HG02884 (cell line): ENCODE measurements around the gene POLR2J3.
"Not testable (repeated sequence)": the region's sequence is repeated elsewhere in the genome, so short reads cannot be mapped to it uniquely, and the experiment has no call there.

Source experiments
- ATAC-seq: cut with Tn5 transposase; IDR thresholded peaks from one replicate; pipeline ENCODE4 v1.9.1; 2021; ENCODE audit warnings: mild to moderate bottlenecking, moderate library complexity; ENCODE audit not compliant: unreplicated experiment

POLR2J3 gene

GRCh38 chr7:102572261-102573239, at the start of gene POLR2J3:
Gene POLR2J3 (minus strand): TSS chr7:102572583. CDS start chr7:102572521, 62 bp downstream.
- ATAC-seq: peak; percentile 76

- ATAC-seq: not testable (repeated sequence)
Measured at GRCh38 chr7:102618122-102618521, 45.7 kb upstream of the POLR2J3 start.

GRCh38 chr7:102616507-102617125, 44.2 kb upstream of the POLR2J3 start, which contains the start of gene RASA4:
Gene RASA4 (minus strand): TSS chr7:102616756. CDS start chr7:102616689, 67 bp downstream.
- ATAC-seq: peak; percentile 57

DNA sequence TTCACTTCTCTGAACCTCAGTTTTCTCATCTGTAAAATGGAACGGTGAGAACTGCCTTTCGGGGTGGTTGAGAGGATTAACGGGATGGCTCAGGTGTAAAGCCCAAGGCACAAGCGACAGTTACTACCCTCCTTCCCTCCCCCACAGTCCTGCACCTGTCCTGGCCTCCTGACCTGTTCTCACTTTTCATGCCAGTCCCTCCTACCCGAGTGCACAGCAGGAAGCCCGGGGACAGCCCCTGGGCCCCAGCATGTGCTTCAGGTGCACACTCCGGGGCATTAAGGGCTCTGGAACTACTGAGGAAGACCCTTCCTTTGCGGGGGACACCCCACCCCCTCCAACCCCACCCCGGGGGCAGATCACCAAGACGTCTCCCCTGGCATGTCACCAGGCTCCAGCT, 43.5 kb upstream of the POLR2J3 start:
- ATAC-seq: not testable (repeated sequence)

- ATAC-seq: not testable (repeated sequence)
Measured at GRCh38 chr7:102614873-102615272, 42.5 kb upstream of the POLR2J3 start.

GRCh38 chr7:102614346-102614697, 41.9 kb upstream of the POLR2J3 start:
- ATAC-seq: peak; percentile 10

DNA sequence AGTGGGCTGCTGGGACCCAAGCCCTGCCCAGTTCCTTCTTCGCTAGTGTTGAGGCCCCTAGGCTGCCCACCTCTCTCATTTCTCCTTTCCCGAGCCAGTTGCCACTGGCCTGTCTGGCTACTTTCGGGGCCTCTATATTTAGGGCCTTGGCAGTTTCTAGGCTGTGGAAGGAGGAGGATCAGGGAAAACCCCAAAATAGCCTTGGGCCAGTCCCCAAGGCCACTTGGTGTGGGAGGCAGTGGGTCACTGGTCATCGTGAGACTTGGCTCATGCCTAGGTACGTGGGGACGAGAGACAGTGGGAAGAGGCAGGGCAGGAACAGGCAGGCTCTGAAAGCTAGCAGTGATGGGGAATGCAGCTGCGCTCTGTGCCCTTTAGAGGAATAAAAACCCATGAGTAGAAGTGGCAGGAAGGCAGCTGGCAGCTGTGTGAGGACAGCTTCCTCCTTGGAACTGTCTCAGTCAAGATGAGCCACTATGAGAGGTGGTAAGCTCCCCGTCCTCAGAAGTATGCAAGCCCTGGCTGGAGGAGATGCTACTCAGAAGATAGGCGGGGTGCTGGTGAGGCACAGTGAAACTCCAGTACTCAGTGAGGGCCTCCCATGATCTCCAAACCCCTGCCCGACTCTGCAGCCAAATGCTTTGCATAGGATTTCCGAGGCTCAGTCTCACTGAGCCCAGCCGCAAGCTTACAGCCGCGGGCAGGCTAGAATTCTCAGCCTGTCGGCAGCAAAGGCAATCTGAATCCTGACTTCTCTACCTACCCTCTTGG, 41.4 kb upstream of the POLR2J3 start:
- peak; percentile 70 for ATAC-seq

DNA sequence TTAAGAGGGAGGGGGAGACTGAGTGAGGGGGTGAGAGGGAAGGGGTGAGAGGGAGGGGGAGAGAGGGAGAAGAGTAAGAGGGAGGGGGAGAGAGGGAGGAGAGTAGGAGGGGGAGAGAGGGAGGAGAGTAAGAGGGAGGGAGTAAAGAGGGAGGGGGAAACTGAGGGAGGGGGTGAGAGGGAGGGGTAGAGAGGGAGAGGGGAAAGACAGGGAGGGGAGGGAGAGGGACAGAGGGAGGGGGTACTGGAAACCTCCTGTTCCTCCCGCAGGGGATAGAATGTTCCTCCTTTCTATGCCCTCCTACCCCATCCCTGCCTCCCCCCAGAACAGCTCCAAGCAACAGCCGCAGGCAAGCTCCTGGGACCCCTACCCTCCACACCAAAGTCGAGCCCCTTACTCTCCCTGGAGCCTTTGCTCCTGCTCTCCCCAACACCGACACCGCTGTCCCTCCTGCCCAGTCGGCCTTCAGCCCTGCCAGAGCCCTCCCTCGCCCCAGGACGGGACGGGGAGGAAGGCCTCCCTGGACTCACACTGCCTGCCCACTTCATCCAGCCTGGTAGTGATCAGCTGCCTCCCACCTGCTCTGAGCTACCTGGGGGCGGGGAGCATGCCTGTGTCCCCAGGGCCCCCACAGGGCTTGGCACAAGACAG, 39.4 kb upstream of the POLR2J3 start:
- not testable (repeated sequence) for ATAC-seq

DNA sequence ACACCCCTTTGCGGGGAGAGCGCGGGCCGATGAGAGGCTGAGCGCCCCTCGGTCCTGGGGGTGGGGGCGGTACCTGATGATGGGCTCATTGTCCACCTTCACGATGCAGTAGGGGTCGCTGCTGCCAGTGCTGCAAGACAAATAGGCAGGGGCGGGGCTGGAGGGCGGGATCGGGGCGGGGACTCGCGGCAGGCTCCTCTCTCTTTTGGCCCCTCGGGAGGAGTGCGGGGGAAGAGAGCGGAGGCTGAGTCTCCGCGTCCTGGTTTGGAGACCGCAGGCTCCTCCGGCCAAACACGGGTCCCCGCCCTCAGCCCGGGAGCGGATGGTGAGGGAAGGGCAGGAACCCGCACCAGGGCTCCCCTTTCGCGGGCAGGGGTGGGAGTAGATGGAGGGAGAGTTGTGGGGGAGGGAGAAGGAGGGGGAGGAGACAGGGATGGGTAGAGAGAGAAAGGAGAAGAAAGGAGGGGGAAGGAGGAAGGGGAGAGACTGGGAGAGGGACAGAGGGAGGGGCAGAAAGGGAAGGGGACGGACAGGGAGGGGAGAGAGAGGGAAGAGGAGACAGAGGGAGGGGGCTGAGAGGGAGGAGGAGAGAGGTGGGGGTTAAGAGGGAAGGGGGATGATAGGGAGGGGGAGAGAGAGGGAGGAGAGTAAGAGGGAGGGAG, 38.8 kb upstream of the POLR2J3 start:
- peak; percentile 27 for ATAC-seq

GRCh38 chr7:102610441-102610840, 38.1 kb upstream of the POLR2J3 start:
- not testable (repeated sequence) for ATAC-seq

- ATAC-seq: not testable (repeated sequence)
Measured at GRCh38 chr7:102609734-102610133, 37.4 kb upstream of the POLR2J3 start.

GRCh38 chr7:102606848-102607247, 34.5 kb upstream of the POLR2J3 start:
- ATAC-seq: not testable (repeated sequence)

DNA sequence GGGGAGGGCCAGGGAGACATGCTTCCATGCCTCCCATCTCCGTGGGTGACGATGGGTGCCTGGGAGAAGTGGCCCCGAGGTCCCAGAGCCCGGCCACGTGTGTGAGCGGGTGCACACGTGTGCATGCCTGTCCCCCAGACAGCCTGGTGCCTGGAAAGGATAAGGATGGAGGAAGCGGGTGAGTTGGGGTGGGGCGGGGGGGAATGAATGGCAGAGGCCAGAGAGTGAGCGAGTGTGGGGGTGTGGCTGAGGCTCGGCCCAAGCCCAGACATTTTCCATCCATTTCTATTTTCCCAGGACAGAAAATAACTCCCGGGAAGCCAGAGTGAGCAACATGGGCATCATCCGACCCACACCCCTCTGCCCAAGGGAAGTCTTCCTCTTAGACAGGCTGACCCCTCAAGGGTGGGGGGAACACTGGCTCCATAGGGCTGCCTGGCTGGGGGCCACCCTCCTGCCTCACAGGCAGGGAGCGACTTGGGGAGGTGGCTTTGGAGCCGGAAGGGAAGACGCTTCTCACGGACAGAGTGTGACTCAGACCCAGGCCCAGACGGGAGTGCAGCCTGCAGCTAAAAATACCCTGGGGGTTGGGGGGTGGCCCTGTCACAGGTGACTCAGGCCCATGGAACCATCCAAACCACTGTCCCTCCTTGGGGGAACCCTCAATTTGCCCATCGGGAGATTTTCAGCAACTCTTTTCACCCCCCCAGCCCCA, 32.2 kb upstream of the POLR2J3 start:
- ATAC-seq: not testable (repeated sequence)

DNA sequence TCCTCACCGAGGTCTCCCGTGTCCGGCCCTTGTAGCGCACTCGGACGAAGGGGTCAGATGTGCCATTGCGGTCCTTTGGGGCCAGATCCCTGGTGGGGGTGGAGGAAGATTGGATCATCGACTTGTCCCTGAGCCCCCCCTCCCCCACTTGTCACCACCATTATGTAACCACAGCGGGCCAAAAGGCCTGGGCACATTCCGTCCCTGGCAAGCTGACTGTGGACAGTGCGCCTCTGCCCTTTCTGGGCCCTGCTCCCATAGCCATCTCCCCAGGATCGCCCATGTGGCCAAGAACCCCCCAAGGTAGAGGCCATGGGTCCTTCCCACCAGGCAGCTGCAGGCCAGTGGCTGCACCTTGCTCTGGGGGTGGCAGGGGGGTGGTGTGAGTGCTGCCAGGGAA, 29.9 kb upstream of the POLR2J3 start:
- not testable (repeated sequence) for ATAC-seq

GRCh38 chr7:102599699-102600098, 27.3 kb upstream of the POLR2J3 start:
- ATAC-seq: not testable (repeated sequence)

GRCh38 chr7:102596036-102596435, 23.7 kb upstream of the POLR2J3 start:
- not testable (repeated sequence) for ATAC-seq

DNA sequence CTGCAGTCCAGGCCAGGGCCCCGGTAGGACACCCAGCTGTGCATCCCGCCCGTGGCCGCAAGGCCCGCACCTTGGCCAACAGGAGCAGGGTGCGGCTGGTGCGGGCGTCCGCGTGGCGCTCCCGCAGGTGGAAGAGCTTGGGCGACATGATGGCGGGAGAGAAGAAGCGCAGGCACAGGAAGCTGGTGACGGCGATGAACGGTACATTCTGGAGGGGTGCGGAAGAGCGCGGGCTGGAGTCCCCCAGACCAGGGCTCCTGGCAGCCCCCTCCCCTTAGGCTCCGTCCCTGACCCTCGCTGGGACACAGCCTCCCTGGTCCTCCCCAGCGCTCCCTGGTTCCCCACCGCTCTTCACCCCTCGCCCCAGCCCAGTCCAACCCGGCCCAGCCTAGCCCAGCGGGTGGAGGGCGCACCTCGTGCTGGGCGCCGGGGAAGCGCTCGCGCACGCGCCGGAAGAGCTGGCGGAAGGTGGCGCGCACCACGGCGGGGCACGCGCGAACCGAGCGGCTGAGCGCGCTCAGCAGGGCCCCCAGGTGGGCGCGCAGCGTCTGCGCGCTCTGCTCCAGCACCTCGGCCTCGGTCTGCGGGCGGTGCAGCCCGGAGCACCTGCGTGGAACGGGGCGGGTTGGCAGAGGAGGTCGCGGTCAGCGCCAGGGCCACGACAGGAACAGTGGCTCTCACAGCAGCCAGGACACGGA, 21.4 kb upstream of the POLR2J3 start:
- peak; percentile 61 for ATAC-seq

DNA sequence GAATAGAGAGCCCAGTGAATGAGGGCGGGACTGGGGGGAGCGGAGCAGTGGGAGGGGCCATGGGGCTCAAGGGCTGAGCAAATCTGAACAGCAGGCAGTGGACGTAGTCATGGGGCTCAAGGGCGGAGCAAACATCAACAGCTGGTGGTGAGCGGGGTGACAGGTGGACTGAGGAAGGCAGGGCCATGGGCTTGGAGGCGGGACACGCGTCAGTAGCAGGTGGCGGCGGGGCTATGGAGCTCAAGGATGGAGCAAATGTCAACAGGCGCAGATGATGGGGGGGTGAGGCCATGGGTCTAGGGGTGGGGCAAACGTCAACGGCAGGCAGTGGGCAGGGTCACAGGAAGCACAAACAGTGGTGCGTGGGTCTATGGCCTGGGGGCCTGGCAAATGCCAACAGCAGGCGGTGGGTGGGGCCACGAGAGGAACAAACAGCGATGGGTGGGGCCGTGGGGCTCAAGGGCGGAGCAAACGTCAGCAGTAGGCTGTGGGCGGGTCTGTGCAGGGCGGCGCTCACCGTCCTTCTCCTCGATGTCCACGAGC, 20.2 kb upstream of the POLR2J3 start:
- ATAC-seq: peak; percentile 50
